ENCODE results near the gene GBE1. TPM values are rescaled to one million over a fixed set of nuclear protein-coding genes. Genes with fewer than 3 reads are reported as not detected.

Gene GBE1
- total RNA-seq, 1 experiment from 2014 or later, result 82.9 TPM

GRCh38 chr3:81753416-81754027, 7.9 kb downstream of the GBE1 start:
- no peak for DNase-seq (ENCODE audit: low spot score)

- no peak for DNase-seq (ENCODE audit: low spot score)
Observed at GRCh38 chr3:81752604-81753003, 8.8 kb downstream of the GBE1 start.

GRCh38 chr3:81749265-81749664, 12.2 kb downstream of the GBE1 start:
- no peak for DNase-seq (ENCODE audit: low spot score)

- DNase-seq (ENCODE audit: low spot score), result peak; percentile 44
Observed at GRCh38 chr3:81747280-81747679, 14.2 kb downstream of the GBE1 start.

- DNase-seq (ENCODE audit: low spot score), result peak; percentile 95
Observed at GRCh38 chr3:81744366-81744765, 17.1 kb downstream of the GBE1 start.

- peak; percentile 96 for DNase-seq (ENCODE audit: low spot score)
Observed at GRCh38 chr3:81743096-81744025, 18.1 kb downstream of the GBE1 start.

GRCh38 chr3:81742581-81742980, 18.9 kb downstream of the GBE1 start:
- no peak for DNase-seq (ENCODE audit: low spot score)

GRCh38 chr3:81741216-81741615, 20.2 kb downstream of the GBE1 start:
- no peak for DNase-seq (ENCODE audit: low spot score)

- DNase-seq (ENCODE audit: low spot score), result no peak
Observed at GRCh38 chr3:81740731-81741130, 20.7 kb downstream of the GBE1 start.

GRCh38 chr3:81735334-81735733, 26.1 kb downstream of the GBE1 start:
- no peak for DNase-seq (ENCODE audit: low spot score)

- no peak for DNase-seq (ENCODE audit: low spot score)
Observed at GRCh38 chr3:81734742-81735141, 26.7 kb downstream of the GBE1 start.

- DNase-seq (ENCODE audit: low spot score), result no peak
Observed at GRCh38 chr3:81732642-81733041, 28.8 kb downstream of the GBE1 start.

- DNase-seq (ENCODE audit: low spot score), result peak; percentile 74
Observed at GRCh38 chr3:81728766-81729544, 32.5 kb downstream of the GBE1 start.

- DNase-seq (ENCODE audit: low spot score), result peak; percentile 67
Observed at GRCh38 chr3:81726735-81727134, 34.7 kb downstream of the GBE1 start.

- peak; percentile 69 for DNase-seq (ENCODE audit: low spot score)
Observed at GRCh38 chr3:81726132-81726531, 35.3 kb downstream of the GBE1 start.

- DNase-seq (ENCODE audit: low spot score), result peak; percentile 58
Observed at GRCh38 chr3:81723732-81724313, 37.6 kb downstream of the GBE1 start.

GRCh38 chr3:81718311-81718710, 43.1 kb downstream of the GBE1 start:
- no peak for DNase-seq (ENCODE audit: low spot score)

GRCh38 chr3:81716870-81717509, 44.5 kb downstream of the GBE1 start:
- DNase-seq (ENCODE audit: low spot score), result no peak

GRCh38 chr3:81713031-81713430, 48.4 kb downstream of the GBE1 start:
- no peak for DNase-seq (ENCODE audit: low spot score)

- no peak for DNase-seq (ENCODE audit: low spot score)
Observed at GRCh38 chr3:81709606-81710005, 51.8 kb downstream of the GBE1 start.

GRCh38 chr3:81707996-81708395, 53.4 kb downstream of the GBE1 start:
- DNase-seq (ENCODE audit: low spot score), result no peak

Measured in A172 (cell line).